SJSA1 (cell line): ENCODE results near the gene S100PBP. TPM values are rescaled to one million over a fixed set of nuclear protein-coding genes. Genes with fewer than 3 reads are reported as not detected.

Experiments used
- DNase-seq, 2 experiments: peaks; one replicate each; pipeline ENCODE4 v3.0.0-alpha.2; 2015 to 2020; ENCODE audit warnings: low spot score in 2 of 2, low read depth in 1 of 2
- H3K27ac ChIP-seq: fragments of 250-450 bp; sonication (Bioruptor Pico); 2 replicates; pipeline ENCODE4 v1.5.1; 2020; ENCODE audit warnings: mild to moderate bottlenecking, moderate library complexity
- H3K27me3 ChIP-seq: fragments of 250-450 bp; sonication (Bioruptor Pico); replicated peaks from 2 replicates; pipeline ENCODE4 v1.5.1; 2020; ENCODE audit warnings: mild to moderate bottlenecking, moderate library complexity
- H3K36me3 ChIP-seq: fragments of 250-450 bp; sonication (Bioruptor Pico); 2 replicates; pipeline ENCODE4 v1.5.1; 2020; ENCODE audit warnings: mild to moderate bottlenecking
- H3K4me1 ChIP-seq: fragments of 250-450 bp; sonication (Bioruptor Pico); replicated peaks from 2 replicates; pipeline ENCODE4 v1.6.1; 2021; ENCODE audit warnings: mild to moderate bottlenecking
- H3K4me3 ChIP-seq: fragments of 250-450 bp; sonication (Bioruptor Pico); 2 replicates; pipeline ENCODE4 v1.5.1; 2020; ENCODE audit warnings: mild to moderate bottlenecking
- H3K9me3 ChIP-seq: fragments of 250-450 bp; sonication (Bioruptor Pico); replicated peaks from 2 replicates; pipeline ENCODE4 v1.5.1; 2020; ENCODE audit warnings: mild to moderate bottlenecking
- total RNA-seq: library from RNA; depleted of rRNA; stranded (reverse); fragments of >200 nt; shearing (Covaris generic); gene quantifications from 2 replicates; pipeline ENCODE4 v1.2.3, GENCODE V29; 2014

Gene S100PBP
- total RNA-seq, 1 experiment from 2014 or later, result 27.5 TPM

GRCh38 chr1:32895325-32896215 is 78.1 kb downstream of the S100PBP start:
- Histone ChIP-seq H3K9me3 (peaks cover 4% of the 10 kb centered on the region; the same call in 1 of the 2 replicates), H3K36me3 (no peaks in the 10 kb centered on the region), H3K4me3 (no peak overlapping the region), H3K27ac (no peak overlapping the region), H3K27me3 (peaks cover 22% of the 10 kb centered on the region), H3K4me1 (peaks cover 10% of the 10 kb centered on the region)
- DNase-seq, result no peak

GRCh38 chr1:32896451-32896850 is 79.0 kb downstream of the S100PBP start:
- Histone ChIP-seq H3K36me3 (peaks cover 3% of the 10 kb centered on the region; the same call in 1 of the 2 replicates), H3K27ac (no peak overlapping the region), H3K4me3 (no peak overlapping the region), H3K27me3 (peaks cover 20% of the 10 kb centered on the region), H3K4me1 (peaks cover 18% of the 10 kb centered on the region), H3K9me3 (peaks cover 4% of the 10 kb centered on the region; the same call in 1 of the 2 replicates)
- no peak for DNase-seq

- peaks cover 21% of the 10 kb centered on the region for H3K4me1 ChIP-seq
- H3K27me3 ChIP-seq, result peaks cover 13% of the 10 kb centered on the region
- peaks cover 3% of the 10 kb centered on the region; the same call in 1 of the 2 replicates for H3K36me3 ChIP-seq
- H3K4me3 ChIP-seq, result no peak overlapping the region
- DNase-seq, result no peak
- H3K27ac ChIP-seq, result no peak overlapping the region
- H3K9me3 ChIP-seq, result peaks cover 4% of the 10 kb centered on the region; the same call in 1 of the 2 replicates
Observed at GRCh38 chr1:32897082-32898049, 79.9 kb downstream of the S100PBP start.

GRCh38 chr1:32898056-32898455 is 80.6 kb downstream of the S100PBP start:
- DNase-seq, result no peak

GRCh38 chr1:32898958-32899357 is 81.5 kb downstream of the S100PBP start:
- DNase-seq, result no peak
- no peak overlapping the region for H3K4me3 ChIP-seq
- no peak overlapping the region for H3K27ac ChIP-seq
- 0 out of 2 replicates have a peak, but pooled peaks cover 3% of the 10 kb centered on the region for H3K27me3 ChIP-seq
- peaks cover 13% of the 10 kb centered on the region for H3K4me1 ChIP-seq
- H3K36me3 ChIP-seq, result peaks cover 3% of the 10 kb centered on the region; the same call in 1 of the 2 replicates
- H3K9me3 ChIP-seq, result no peaks in the 10 kb centered on the region; the same call in 1 of the 2 replicates

More at GRCh38 chr1:32898056-32898455, 80.6 kb downstream of the S100PBP start:
- H3K9me3 ChIP-seq, result no peaks in the 10 kb centered on the region; the same call in 1 of the 2 replicates
- H3K27ac ChIP-seq, result no peak overlapping the region
- no peak overlapping the region for H3K4me3 ChIP-seq
- peaks cover 6% of the 10 kb centered on the region for H3K27me3 ChIP-seq
- peaks cover 16% of the 10 kb centered on the region for H3K4me1 ChIP-seq
- H3K36me3 ChIP-seq, result peaks cover 3% of the 10 kb centered on the region; the same call in 1 of the 2 replicates

- peaks cover 3% of the 10 kb centered on the region; the same call in 1 of the 2 replicates for H3K36me3 ChIP-seq
- no peaks in the 10 kb centered on the region; the same call in 1 of the 2 replicates for H3K9me3 ChIP-seq
- H3K27me3 ChIP-seq, result 0 out of 2 replicates have a peak, but pooled peaks cover 3% of the 10 kb centered on the region
- DNase-seq, result no peak
- no peak overlapping the region for H3K4me3 ChIP-seq
- no peak overlapping the region for H3K27ac ChIP-seq
- H3K4me1 ChIP-seq, result peaks cover 13% of the 10 kb centered on the region
Observed at GRCh38 chr1:32899586-32900296, 82.3 kb downstream of the S100PBP start.

GRCh38 chr1:32900371-32900955 is 83.0 kb downstream of the S100PBP start:
- no peak for DNase-seq

GRCh38 chr1:32900956-32901822 is 83.7 kb downstream of the S100PBP start, which contains the start of gene TMEM54:
TSS of gene TMEM54 (minus strand) at chr1:32901389. CDS start at chr1:32901238, 151 bp downstream.
- Histone ChIP-seq H3K27me3 (0 out of 2 replicates have a peak, but pooled peaks cover 3% of the 10 kb centered on the region), H3K4me3 (peak within 1 kb of the TSS; percentile 65), H3K4me1 (peaks cover 13% of the 10 kb centered on the region), H3K9me3 (no peaks in the 10 kb centered on the region; the same call in 1 of the 2 replicates), H3K27ac (no peak within 1 kb of the TSS), H3K36me3 (peaks cover 3% of the 10 kb centered on the region; the same call in 1 of the 2 replicates)
- DNase-seq, result no peak

More at GRCh38 chr1:32900371-32900955, 83.0 kb downstream of the S100PBP start:
- no peaks in the 10 kb centered on the region; the same call in 1 of the 2 replicates for H3K9me3 ChIP-seq
- peak overlapping the region; percentile 65 for H3K4me3 ChIP-seq
- 0 out of 2 replicates have a peak, but pooled peaks cover 3% of the 10 kb centered on the region for H3K27me3 ChIP-seq
- peaks cover 13% of the 10 kb centered on the region for H3K4me1 ChIP-seq
- H3K27ac ChIP-seq, result no peak overlapping the region
- peaks cover 3% of the 10 kb centered on the region; the same call in 1 of the 2 replicates for H3K36me3 ChIP-seq

GRCh38 chr1:32901823-32902534 is 84.5 kb downstream of the S100PBP start:
- Histone ChIP-seq H3K27me3 (0 out of 2 replicates have a peak, but pooled peaks cover 3% of the 10 kb centered on the region), H3K4me1 (peaks cover 13% of the 10 kb centered on the region), H3K4me3 (peak overlapping the region; percentile 65), H3K36me3 (peaks cover 3% of the 10 kb centered on the region; the same call in 1 of the 2 replicates), H3K27ac (no peak overlapping the region), H3K9me3 (no peaks in the 10 kb centered on the region; the same call in 1 of the 2 replicates)
- no peak for DNase-seq

GRCh38 chr1:32902535-32902920 is 85.1 kb downstream of the S100PBP start:
- Histone ChIP-seq H3K4me3 (no peak overlapping the region), H3K27me3 (0 out of 2 replicates have a peak, but pooled peaks cover 3% of the 10 kb centered on the region), H3K36me3 (peaks cover 3% of the 10 kb centered on the region; the same call in 1 of the 2 replicates), H3K9me3 (no peaks in the 10 kb centered on the region; the same call in 1 of the 2 replicates), H3K27ac (no peak overlapping the region), H3K4me1 (peaks cover 15% of the 10 kb centered on the region)
- no peak for DNase-seq
